ENCODE results near the gene UGT1A9. TPM values are rescaled to one million over a fixed set of nuclear protein-coding genes. Genes with fewer than 3 reads are reported as not detected.

Gene UGT1A9
- total and polyA plus RNA-seq, 10 of the 15 experiments (the other 5 are each of a cell fraction or from before 2014, with no cell fraction given): 0.07 TPM; not detected in 9

DNA sequence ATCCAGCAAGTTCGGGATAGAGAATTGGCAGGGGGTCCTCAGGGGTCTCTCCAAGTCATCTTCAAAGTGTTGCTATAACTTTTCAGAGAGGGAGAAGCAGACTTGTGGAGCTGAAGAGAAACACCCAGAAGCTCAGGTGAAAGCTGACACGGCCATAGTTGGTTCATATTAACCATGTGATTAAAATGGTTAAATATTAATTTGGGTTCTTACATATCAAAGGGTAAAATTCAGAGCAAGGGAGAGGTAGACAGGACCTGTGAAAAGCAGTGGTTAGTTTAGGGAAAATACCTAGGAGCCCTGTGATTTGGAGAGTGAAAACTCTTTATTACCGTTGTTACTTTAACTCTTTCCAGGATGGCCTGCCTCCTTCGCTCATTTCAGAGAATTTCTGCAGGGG lies 20.9 kb downstream of the UGT1A9 start, which contains the start of gene UGT1A6:
TSS of gene UGT1A6 (plus strand) at position 243 of the 400 bp plus-strand sequence. CDS start at position 358, 115 bp downstream.
- WGBS (ENCODE audit: insufficient coverage, insufficient replicate concordance, low lambda C conversion rate, missing lambda C conversion rate): 23% methylated on average over 4 of the region's 4 CpGs
- BruUV-seq (replicated peaks): no TSS peak
- no peaks in the 10 kb centered on the region for H3K79me2 ChIP-seq (ENCODE audit: control insufficient read depth, insufficient read depth, low read length)
- no peak within 1 kb of the TSS for H2AFZ ChIP-seq (ENCODE audit: control insufficient read depth, low read depth, low read length)
- H3K36me3 ChIP-seq (ENCODE audit: control insufficient read depth in 2 of 2, insufficient read depth in 2 of 2, low read length in 1 of 2): no peaks in the 10 kb centered on the region
- no peak for ATAC-seq
- SMC1A ChIA-PET (ENCODE audit: uncharacterized antibody, unreplicated experiment): no interaction called here
- H3K27ac ChIP-seq (ENCODE audit: control insufficient read depth, insufficient read depth): no peak within 1 kb of the TSS
- no peaks in the 10 kb centered on the region for H4K20me1 ChIP-seq (ENCODE audit: control insufficient read depth, insufficient read depth)
- in situ Hi-C loops (cut with MboI) (no loop called here), intact Hi-C loops (cut with micrococcal nuclease; ENCODE audit: unreplicated experiment) (no loop called here)
- H3K27me3 ChIP-seq (replicated peaks in 1 of 2; ENCODE audit: control insufficient read depth in 2 of 2, insufficient read depth in 2 of 2, low read length in 1 of 2): 0 out of 4 replicates have a peak, but pooled peaks cover 0 to 3% of the 10 kb centered on the region in 2 experiments
- H3K9ac ChIP-seq (ENCODE audit: control insufficient read depth, insufficient read depth, low read length): no peak within 1 kb of the TSS
- no peaks in the 10 kb centered on the region for H3K9me3 ChIP-seq (replicated peaks; ENCODE audit: control insufficient read depth, insufficient read depth, low read length)
- no peak within 1 kb of the TSS for H3K4me3 ChIP-seq
- no peaks in the 10 kb centered on the region for H3K4me1 ChIP-seq (ENCODE audit: control insufficient read depth, insufficient read depth, low read length)
- POLR2A ChIA-PET: no interaction called here
- no peak for DNase-seq (ENCODE audit: low read depth, low spot score)
- H3K4me2 ChIP-seq (ENCODE audit: control insufficient read depth, insufficient read depth): no peak within 1 kb of the TSS
- CTCF ChIA-PET: interaction anchor here (0.8 kb wide), 1 partner anchor 18 kb away, joined by 3 read pairs; no protein-coding TSS in a partner anchor
- RAD21 ChIA-PET (ENCODE audit: unreplicated experiment): no interaction called here
- FAIRE-seq: no peak
- TF ChIP-seq, protein P1, sequence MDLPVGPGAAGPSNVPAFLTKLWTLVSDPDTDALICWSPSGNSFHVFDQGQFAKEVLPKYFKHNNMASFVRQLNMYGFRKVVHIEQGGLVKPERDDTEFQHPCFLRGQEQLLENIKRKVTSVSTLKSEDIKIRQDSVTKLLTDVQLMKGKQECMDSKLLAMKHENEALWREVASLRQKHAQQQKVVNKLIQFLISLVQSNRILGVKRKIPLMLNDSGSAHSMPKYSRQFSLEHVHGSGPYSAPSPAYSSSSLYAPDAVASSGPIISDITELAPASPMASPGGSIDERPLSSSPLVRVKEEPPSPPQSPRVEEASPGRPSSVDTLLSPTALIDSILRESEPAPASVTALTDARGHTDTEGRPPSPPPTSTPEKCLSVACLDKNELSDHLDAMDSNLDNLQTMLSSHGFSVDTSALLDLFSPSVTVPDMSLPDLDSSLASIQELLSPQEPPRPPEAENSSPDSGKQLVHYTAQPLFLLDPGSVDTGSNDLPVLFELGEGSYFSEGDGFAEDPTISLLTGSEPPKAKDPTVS (IDR thresholded peaks at IDR 0.05; ENCODE audit: low read depth, low read length): no peak
- TF ChIP-seq, protein P2, sequence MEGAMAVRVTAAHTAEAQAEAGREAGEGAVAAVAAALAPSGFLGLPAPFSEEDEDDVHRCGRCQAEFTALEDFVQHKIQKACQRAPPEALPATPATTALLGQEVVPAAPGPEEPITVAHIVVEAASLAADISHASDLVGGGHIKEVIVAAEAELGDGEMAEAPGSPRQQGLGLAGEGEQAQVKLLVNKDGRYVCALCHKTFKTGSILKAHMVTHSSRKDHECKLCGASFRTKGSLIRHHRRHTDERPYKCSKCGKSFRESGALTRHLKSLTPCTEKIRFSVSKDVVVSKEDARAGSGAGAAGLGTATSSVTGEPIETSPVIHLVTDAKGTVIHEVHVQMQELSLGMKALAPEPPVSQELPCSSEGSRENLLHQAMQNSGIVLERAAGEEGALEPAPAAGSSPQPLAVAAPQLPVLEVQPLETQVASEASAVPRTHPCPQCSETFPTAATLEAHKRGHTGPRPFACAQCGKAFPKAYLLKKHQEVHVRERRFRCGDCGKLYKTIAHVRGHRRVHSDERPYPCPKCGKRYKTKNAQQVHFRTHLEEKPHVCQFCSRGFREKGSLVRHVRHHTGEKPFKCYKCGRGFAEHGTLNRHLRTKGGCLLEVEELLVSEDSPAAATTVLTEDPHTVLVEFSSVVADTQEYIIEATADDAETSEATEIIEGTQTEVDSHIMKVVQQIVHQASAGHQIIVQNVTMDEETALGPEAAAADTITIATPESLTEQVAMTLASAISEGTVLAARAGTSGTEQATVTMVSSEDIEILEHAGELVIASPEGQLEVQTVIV (IDR thresholded peaks at IDR 0.05; ENCODE audit: borderline replicate concordance, partially characterized antibody): no peak
- TF ChIP-seq SIX5 (IDR thresholded peaks at IDR 0.05; ENCODE audit: low read depth, low read length, severe bottlenecking) (no peak), ZNF217 (IDR thresholded peaks at IDR 0.05) (no peak), JUNB (IDR thresholded peaks at IDR 0.05) (no peak), MEF2A (IDR thresholded peaks at IDR 0.05; ENCODE audit: insufficient read depth, low read depth, low read length) (no peak), TCF3 (IDR thresholded peaks at IDR 0.05; ENCODE audit: borderline replicate concordance, insufficient read depth, low read depth, low read length) (no peak), NFYA (IDR thresholded peaks at IDR 0.05; ENCODE audit: borderline replicate concordance, low read depth, low read length) (no peak), SP1 (IDR thresholded peaks at IDR 0.05; ENCODE audit: low read depth, low read length) (no peak), TARDBP (IDR thresholded peaks at IDR 0.05; ENCODE audit: borderline replicate concordance) (no peak), JUND (IDR thresholded peaks at IDR 0.05; ENCODE audit: low read depth, low read length) (no peak), RFX5 (IDR thresholded peaks at IDR 0.05; ENCODE audit: low read depth, low read length) (no peak)
- TF ChIP-seq, protein P3, sequence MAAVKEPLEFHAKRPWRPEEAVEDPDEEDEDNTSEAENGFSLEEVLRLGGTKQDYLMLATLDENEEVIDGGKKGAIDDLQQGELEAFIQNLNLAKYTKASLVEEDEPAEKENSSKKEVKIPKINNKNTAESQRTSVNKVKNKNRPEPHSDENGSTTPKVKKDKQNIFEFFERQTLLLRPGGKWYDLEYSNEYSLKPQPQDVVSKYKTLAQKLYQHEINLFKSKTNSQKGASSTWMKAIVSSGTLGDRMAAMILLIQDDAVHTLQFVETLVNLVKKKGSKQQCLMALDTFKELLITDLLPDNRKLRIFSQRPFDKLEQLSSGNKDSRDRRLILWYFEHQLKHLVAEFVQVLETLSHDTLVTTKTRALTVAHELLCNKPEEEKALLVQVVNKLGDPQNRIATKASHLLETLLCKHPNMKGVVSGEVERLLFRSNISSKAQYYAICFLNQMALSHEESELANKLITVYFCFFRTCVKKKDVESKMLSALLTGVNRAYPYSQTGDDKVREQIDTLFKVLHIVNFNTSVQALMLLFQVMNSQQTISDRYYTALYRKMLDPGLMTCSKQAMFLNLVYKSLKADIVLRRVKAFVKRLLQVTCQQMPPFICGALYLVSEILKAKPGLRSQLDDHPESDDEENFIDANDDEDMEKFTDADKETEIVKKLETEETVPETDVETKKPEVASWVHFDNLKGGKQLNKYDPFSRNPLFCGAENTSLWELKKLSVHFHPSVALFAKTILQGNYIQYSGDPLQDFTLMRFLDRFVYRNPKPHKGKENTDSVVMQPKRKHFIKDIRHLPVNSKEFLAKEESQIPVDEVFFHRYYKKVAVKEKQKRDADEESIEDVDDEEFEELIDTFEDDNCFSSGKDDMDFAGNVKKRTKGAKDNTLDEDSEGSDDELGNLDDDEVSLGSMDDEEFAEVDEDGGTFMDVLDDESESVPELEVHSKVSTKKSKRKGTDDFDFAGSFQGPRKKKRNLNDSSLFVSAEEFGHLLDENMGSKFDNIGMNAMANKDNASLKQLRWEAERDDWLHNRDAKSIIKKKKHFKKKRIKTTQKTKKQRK (IDR thresholded peaks at IDR 0.05; ENCODE audit: low read depth, low read length): no peak
- TF ChIP-seq, protein P4, sequence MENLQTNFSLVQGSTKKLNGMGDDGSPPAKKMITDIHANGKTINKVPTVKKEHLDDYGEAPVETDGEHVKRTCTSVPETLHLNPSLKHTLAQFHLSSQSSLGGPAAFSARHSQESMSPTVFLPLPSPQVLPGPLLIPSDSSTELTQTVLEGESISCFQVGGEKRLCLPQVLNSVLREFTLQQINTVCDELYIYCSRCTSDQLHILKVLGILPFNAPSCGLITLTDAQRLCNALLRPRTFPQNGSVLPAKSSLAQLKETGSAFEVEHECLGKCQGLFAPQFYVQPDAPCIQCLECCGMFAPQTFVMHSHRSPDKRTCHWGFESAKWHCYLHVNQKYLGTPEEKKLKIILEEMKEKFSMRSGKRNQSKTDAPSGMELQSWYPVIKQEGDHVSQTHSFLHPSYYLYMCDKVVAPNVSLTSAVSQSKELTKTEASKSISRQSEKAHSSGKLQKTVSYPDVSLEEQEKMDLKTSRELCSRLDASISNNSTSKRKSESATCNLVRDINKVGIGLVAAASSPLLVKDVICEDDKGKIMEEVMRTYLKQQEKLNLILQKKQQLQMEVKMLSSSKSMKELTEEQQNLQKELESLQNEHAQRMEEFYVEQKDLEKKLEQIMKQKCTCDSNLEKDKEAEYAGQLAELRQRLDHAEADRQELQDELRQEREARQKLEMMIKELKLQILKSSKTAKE (IDR thresholded peaks at IDR 0.05; ENCODE audit: low read depth, poor library complexity, severe bottlenecking): no peak
